Measurements from ENCODE around the gene MMP24OS. TPM values are rescaled to one million over a fixed set of nuclear protein-coding genes. Genes with fewer than 3 reads are reported as not detected.

Gene MMP24OS
- total RNA-seq, 3 donors from 2014 or later, result 90.9 to 156 (median 124) TPM

- ATAC-seq (peak; percentile 40), DNase-seq (no peak)
- intact Hi-C loops (cut with DNase I, micrococcal nuclease), result no loop called here
- no peak for TF ChIP-seq CTCF (IDR thresholded peaks at IDR 0.05)
- H3K4me1 ChIP-seq (ENCODE audit: low read depth), result peaks cover 27% of the 10 kb centered on the region
- no peaks in the 10 kb centered on the region for H3K36me3 ChIP-seq (ENCODE audit: low read depth)
- H3K9me3 ChIP-seq, result no peaks in the 10 kb centered on the region
- peak overlapping the region; percentile 47 for H3K4me3 ChIP-seq
Observed at GRCh38 chr20:35283441-35284266, 5.7 kb upstream of the MMP24OS start.

GRCh38 chr20:35281506-35282101, 3.7 kb upstream of the MMP24OS start:
- no peak for TF ChIP-seq CTCF (IDR thresholded peaks at IDR 0.05)
- no peak for DNase-seq
- intact Hi-C loops (cut with DNase I, micrococcal nuclease), result no loop called here
- Histone ChIP-seq H3K36me3 (ENCODE audit: low read depth) (no peaks in the 10 kb centered on the region), H3K4me3 (no peak overlapping the region), H3K4me1 (ENCODE audit: low read depth) (peaks cover 33% of the 10 kb centered on the region), H3K9me3 (no peaks in the 10 kb centered on the region)
- no peak for ATAC-seq

GRCh38 chr20:35280523-35280922, 2.6 kb upstream of the MMP24OS start:
- DNase-seq (no peak), ATAC-seq (no peak)
- H3K36me3 ChIP-seq (ENCODE audit: low read depth), result no peaks in the 10 kb centered on the region
- H3K9me3 ChIP-seq, result no peaks in the 10 kb centered on the region
- TF ChIP-seq CTCF (IDR thresholded peaks at IDR 0.05), result no peak
- peaks cover 37% of the 10 kb centered on the region for H3K4me1 ChIP-seq (ENCODE audit: low read depth)
- H3K4me3 ChIP-seq, result no peak overlapping the region
- intact Hi-C loops (cut with DNase I, micrococcal nuclease), result no loop called here

- Histone ChIP-seq H3K4me1 (ENCODE audit: low read depth) (peaks cover 28% of the 10 kb centered on the region), H3K4me3 (no peak overlapping the region), H3K36me3 (ENCODE audit: low read depth) (no peaks in the 10 kb centered on the region), H3K9me3 (no peaks in the 10 kb centered on the region)
- DNase-seq (no peak), ATAC-seq (no peak)
- intact Hi-C loops (cut with DNase I, micrococcal nuclease), result no loop called here
- no peak for TF ChIP-seq CTCF (IDR thresholded peaks at IDR 0.05)
Observed at GRCh38 chr20:35279533-35280174, 1.7 kb upstream of the MMP24OS start.

GRCh38 chr20:35279040-35279439, 1.1 kb upstream of the MMP24OS start:
- H3K36me3 ChIP-seq (ENCODE audit: low read depth), result no peaks in the 10 kb centered on the region
- intact Hi-C loops (cut with DNase I, micrococcal nuclease), result no loop called here
- H3K4me1 ChIP-seq (ENCODE audit: low read depth), result peaks cover 28% of the 10 kb centered on the region
- no peak overlapping the region for H3K4me3 ChIP-seq
- TF ChIP-seq CTCF (IDR thresholded peaks at IDR 0.05), result no peak
- DNase-seq (no peak), ATAC-seq (no peak)
- H3K9me3 ChIP-seq, result no peaks in the 10 kb centered on the region
